Uterus (tissue), 4 donors: ENCODE measurements around the gene CDH12. TPM values are rescaled to one million over a fixed set of nuclear protein-coding genes. Genes with fewer than 3 reads are reported as not detected.

ENCODE experiments used
- DNase-seq, 2 donors: peaks; one replicate each; pipeline ENCODE4 v3.0.0-alpha.2; 2019 to 2020
- H3K27ac ChIP-seq, 2 donors: fragments of 200-600 bp; sonication (generic); 1 replicate in 1 of 2; 2 replicates in 1 of 2; pipeline ENCODE4 v1.5.1; 2016 to 2018
- H3K27me3 ChIP-seq, 2 donors: fragments of 200-600 bp; sonication (generic); one replicate each; pipeline ENCODE4 v1.5.1; 2018 to 2019; ENCODE audit warnings: control low read depth in 1 of 2
- H3K36me3 ChIP-seq, 2 donors: fragments of 200-600 bp; sonication (generic); one replicate each; pipeline ENCODE4 v1.5.1; 2019; ENCODE audit warnings: control low read depth in 1 of 2
- H3K4me1 ChIP-seq, 2 donors: fragments of 200-600 bp; sonication (generic); one replicate each; pipeline ENCODE4 v1.5.1; 2018 to 2019; ENCODE audit warnings: control low read depth in 1 of 2
- H3K4me3 ChIP-seq, 2 donors: fragments of 200-600 bp; sonication (generic); 1 replicate in 1 of 2; 2 replicates in 1 of 2; pipeline ENCODE4 v1.5.1; 2018 to 2019; ENCODE audit warnings: mild to moderate bottlenecking in 1 of 2
- H3K9me3 ChIP-seq, 2 donors: fragments of 200-600 bp; sonication (generic); one replicate each; pipeline ENCODE4 v1.5.1; 2019; ENCODE audit warnings: control low read depth in 1 of 2
- POLR2A ChIP-seq, 2 donors: fragments of 450-650 bp; IDR thresholded peaks; one replicate each; pipeline ENCODE4 v1.6.1; 2016; ENCODE audit warnings: antibody characterized with exemption in 2 of 2, mild to moderate bottlenecking in 1 of 2, moderate library complexity in 1 of 2
- intact Hi-C: fragments of 100-400 bp; cut with DNase I; formaldehyde crosslinking; loops from one replicate; pipeline ENCODE4 v1.15.1; 2023; ENCODE audit warnings: low total_unique reads
- total RNA-seq, 4 donors: library from RNA; depleted of rRNA in 3 of 4; stranded (reverse); fragments of >200 nt in 3 of 4; gene quantifications; one replicate each; pipeline versions ENCODE4 v1.1.0 to v1.2.4, GENCODE V29; 2014 to 2023
- TF ChIP-seq, protein P1 (sequence below), 4 experiments: fragments of 200-600 bp in 2 of 4; fragments of 450-650 bp in 2 of 4; sonication (generic) in 2 of 4; IDR thresholded peaks; one replicate each; pipeline ENCODE4 v1.5.1; 2016 to 2019; ENCODE audit warnings: antibody characterized with exemption in 4 of 4, mild to moderate bottlenecking in 2 of 4, moderate library complexity in 1 of 4
- donor health status: DM: yes; HTN: yes; CAD: no.

The CDH12 gene
- total RNA-seq, 4 donors from 2014 or later, result 0.37 to 2.0 TPM; not detected in 2

- intact Hi-C loops, result no loop called here
- DNase-seq, result no peak
- no peak overlapping the region for H3K4me3 ChIP-seq
- no peaks in the 10 kb centered on the region for H3K27me3 ChIP-seq
- H3K4me1 ChIP-seq, result no peaks in the 10 kb centered on the region
- no peak overlapping the region for H3K27ac ChIP-seq
- no peak for TF ChIP-seq POLR2A (IDR thresholded peaks at IDR 0.05)
- TF ChIP-seq, protein P1, sequence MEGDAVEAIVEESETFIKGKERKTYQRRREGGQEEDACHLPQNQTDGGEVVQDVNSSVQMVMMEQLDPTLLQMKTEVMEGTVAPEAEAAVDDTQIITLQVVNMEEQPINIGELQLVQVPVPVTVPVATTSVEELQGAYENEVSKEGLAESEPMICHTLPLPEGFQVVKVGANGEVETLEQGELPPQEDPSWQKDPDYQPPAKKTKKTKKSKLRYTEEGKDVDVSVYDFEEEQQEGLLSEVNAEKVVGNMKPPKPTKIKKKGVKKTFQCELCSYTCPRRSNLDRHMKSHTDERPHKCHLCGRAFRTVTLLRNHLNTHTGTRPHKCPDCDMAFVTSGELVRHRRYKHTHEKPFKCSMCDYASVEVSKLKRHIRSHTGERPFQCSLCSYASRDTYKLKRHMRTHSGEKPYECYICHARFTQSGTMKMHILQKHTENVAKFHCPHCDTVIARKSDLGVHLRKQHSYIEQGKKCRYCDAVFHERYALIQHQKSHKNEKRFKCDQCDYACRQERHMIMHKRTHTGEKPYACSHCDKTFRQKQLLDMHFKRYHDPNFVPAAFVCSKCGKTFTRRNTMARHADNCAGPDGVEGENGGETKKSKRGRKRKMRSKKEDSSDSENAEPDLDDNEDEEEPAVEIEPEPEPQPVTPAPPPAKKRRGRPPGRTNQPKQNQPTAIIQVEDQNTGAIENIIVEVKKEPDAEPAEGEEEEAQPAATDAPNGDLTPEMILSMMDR (IDR thresholded peaks at IDR 0.05), result no peak
- H3K9me3 ChIP-seq, result no peaks in the 10 kb centered on the region
- no peaks in the 10 kb centered on the region for H3K36me3 ChIP-seq
These were observed 254.3 kb downstream of the CDH12 start for GRCh38 chr5:22598796-22599195.

- intact Hi-C loops, result no loop called here
- H3K4me3 ChIP-seq, result no peak overlapping the region
- TF ChIP-seq POLR2A (IDR thresholded peaks at IDR 0.05), result no peak
- TF ChIP-seq, protein P1 (IDR thresholded peaks at IDR 0.05), result no peak
These were observed 256.7 kb downstream of the CDH12 start for GRCh38 chr5:22596404-22596970.

DNA sequence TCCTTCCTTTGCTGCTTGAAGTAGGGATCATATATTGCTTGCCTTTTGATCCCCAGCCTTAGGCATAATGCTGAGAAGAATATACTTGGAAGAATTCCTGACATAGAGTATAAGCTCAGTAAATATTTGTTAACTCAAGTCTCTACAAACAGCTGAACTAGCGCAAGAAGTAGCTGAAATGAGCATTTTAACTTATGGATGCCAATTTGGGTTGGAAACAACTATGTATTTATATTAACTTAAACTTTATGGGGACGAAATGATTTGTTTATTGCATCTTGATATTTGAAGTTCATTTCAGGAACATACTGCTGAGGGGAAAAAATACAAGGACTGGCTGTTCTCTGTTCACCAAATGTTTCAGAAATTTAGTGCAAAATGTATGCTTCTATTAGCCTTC, 258.7 kb downstream of the CDH12 start:
- DNase-seq, result no peak
- H3K4me3 ChIP-seq, result no peak overlapping the region
- intact Hi-C loops, result no loop called here

More at GRCh38 chr5:22596404-22596970, 256.7 kb downstream of the CDH12 start:
- Histone ChIP-seq H3K4me1 (no peaks in the 10 kb centered on the region), H3K27me3 (no peaks in the 10 kb centered on the region), H3K27ac (no peak overlapping the region), H3K9me3 (no peaks in the 10 kb centered on the region), H3K36me3 (no peaks in the 10 kb centered on the region)
- DNase-seq, result no peak

DNA sequence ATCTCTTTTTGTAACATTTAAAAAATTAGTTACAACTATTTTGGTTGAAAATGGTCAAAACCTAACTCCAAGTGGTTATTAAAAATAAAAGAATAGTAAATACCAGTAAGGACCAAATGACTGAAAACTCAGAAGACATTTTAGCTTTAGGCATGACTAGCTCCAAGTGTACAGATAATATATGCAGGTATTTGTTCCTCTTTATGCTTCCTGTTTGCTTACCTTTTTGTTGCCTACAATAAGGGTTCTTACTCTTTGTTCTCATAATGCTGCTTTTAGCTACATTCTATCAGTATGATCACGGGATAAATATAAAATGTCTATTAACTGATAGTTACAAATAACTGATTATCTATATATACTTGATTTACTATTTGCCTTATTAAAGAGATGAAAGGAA, 259.6 kb downstream of the CDH12 start:
- Histone ChIP-seq H3K9me3 (no peaks in the 10 kb centered on the region), H3K27me3 (no peaks in the 10 kb centered on the region), H3K36me3 (no peaks in the 10 kb centered on the region), H3K27ac (no peak overlapping the region), H3K4me1 (no peaks in the 10 kb centered on the region), H3K4me3 (no peak overlapping the region)
- no peak for TF ChIP-seq POLR2A (IDR thresholded peaks at IDR 0.05)
- TF ChIP-seq, protein P1 (IDR thresholded peaks at IDR 0.05), result no peak
- intact Hi-C loops, result no loop called here
- DNase-seq, result no peak

More for the DNA sequence above, 258.7 kb downstream of the CDH12 start:
- H3K9me3 ChIP-seq, result no peaks in the 10 kb centered on the region
- no peaks in the 10 kb centered on the region for H3K27me3 ChIP-seq
- TF ChIP-seq, protein P1 (IDR thresholded peaks at IDR 0.05), result no peak
- TF ChIP-seq POLR2A (IDR thresholded peaks at IDR 0.05), result no peak
- no peaks in the 10 kb centered on the region for H3K4me1 ChIP-seq
- no peaks in the 10 kb centered on the region for H3K36me3 ChIP-seq
- H3K27ac ChIP-seq, result no peak overlapping the region

DNA sequence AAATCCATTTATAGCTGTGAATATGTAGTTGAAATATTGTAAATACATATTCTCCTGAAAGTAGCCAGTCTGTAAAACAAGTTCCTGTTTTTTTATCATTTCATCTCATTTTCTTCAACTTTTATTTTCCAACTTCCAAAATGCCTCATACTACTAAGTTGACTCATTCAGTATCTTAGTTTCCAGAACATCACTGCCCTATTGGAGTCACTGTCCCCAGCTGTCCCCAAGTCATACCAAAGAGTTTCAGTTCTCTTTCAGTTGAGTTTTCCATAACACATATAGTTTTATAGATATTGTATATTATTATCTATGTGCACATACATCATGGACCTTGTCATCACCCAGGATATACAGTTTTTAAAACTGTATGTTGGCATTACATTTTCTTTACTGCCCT, 261.7 kb downstream of the CDH12 start:
- intact Hi-C loops, result no loop called here
- DNase-seq, result no peak
- H3K9me3 ChIP-seq, result no peaks in the 10 kb centered on the region

More for the DNA sequence above, 261.7 kb downstream of the CDH12 start:
- H3K4me1 ChIP-seq, result no peaks in the 10 kb centered on the region
- no peak overlapping the region for H3K4me3 ChIP-seq
- no peak overlapping the region for H3K27ac ChIP-seq
- no peaks in the 10 kb centered on the region for H3K27me3 ChIP-seq
- TF ChIP-seq, protein P1 (IDR thresholded peaks at IDR 0.05), result no peak
- TF ChIP-seq POLR2A (IDR thresholded peaks at IDR 0.05), result no peak
- H3K36me3 ChIP-seq, result no peaks in the 10 kb centered on the region
